MM.1S (cell line): ENCODE measurements around the gene PZP.
"Not testable (repeated sequence)": the region's sequence is repeated elsewhere in the genome, so short reads cannot be mapped to it uniquely, and the experiment has no call there.

Experiments used
- DNase-seq: peaks from one replicate; pipeline ENCODE4 v3.0.0-alpha.2; 2015
- H2AFZ ChIP-seq: fragments of 300-600 bp; sonication (generic); 2 replicates; pipeline ENCODE4 v1.6.0; 2016; ENCODE audit warnings: antibody characterized with exemption, low read length
- H3F3A ChIP-seq: fragments of 300-600 bp; sonication (generic); 2 replicates; pipeline ENCODE4 v1.6.1; 2016; ENCODE audit warnings: mild to moderate bottlenecking, antibody characterized with exemption, low read length, moderate library complexity, mixed read lengths; ENCODE audit not compliant: insufficient read depth
- H3K27ac ChIP-seq: fragments of 300-600 bp; sonication (generic); 2 replicates; pipeline ENCODE4 v1.5.1; 2016; ENCODE audit warnings: mild to moderate bottlenecking, low read length
- H3K27me3 ChIP-seq: fragments of 300-600 bp; sonication (generic); replicated peaks from 2 replicates; pipeline ENCODE4 v1.6.0; 2016; ENCODE audit warnings: low read length; ENCODE audit not compliant: insufficient read depth
- H3K36me3 ChIP-seq: fragments of 300-600 bp; sonication (generic); replicated peaks from 2 replicates; pipeline ENCODE4 v1.6.1; 2016; ENCODE audit warnings: mild to moderate bottlenecking, low read length, mixed read lengths; ENCODE audit not compliant: insufficient read depth
- H3K4me1 ChIP-seq: fragments of 300-600 bp; sonication (generic); 2 replicates; pipeline ENCODE4 v1.6.1; 2016; ENCODE audit warnings: low read length, mixed read lengths
- H3K4me2 ChIP-seq: fragments of 300-600 bp; sonication (generic); 2 replicates; pipeline ENCODE4 v1.6.0; 2016; ENCODE audit warnings: low read depth, low read length
- H3K4me3 ChIP-seq: fragments of 300-600 bp; sonication (generic); 2 replicates; pipeline ENCODE4 v1.5.1; 2016; ENCODE audit warnings: low read length, mixed read lengths
- H3K79me2 ChIP-seq: fragments of 300-600 bp; sonication (generic); 2 replicates; pipeline ENCODE4 v1.6.1; 2016; ENCODE audit warnings: mixed run types, low read length, mixed read lengths
- H3K9ac ChIP-seq: fragments of 300-600 bp; sonication (generic); 2 replicates; pipeline ENCODE4 v1.6.1; 2016; ENCODE audit warnings: low read length, mixed read lengths
- H3K9me2 ChIP-seq: fragments of 300-600 bp; sonication (generic); replicated peaks from 2 replicates; pipeline ENCODE4 v1.6.1; 2016; ENCODE audit warnings: mild to moderate bottlenecking, low read length, mixed read lengths; ENCODE audit not compliant: insufficient read depth
- H3K9me3 ChIP-seq: fragments of 300-600 bp; sonication (generic); replicated peaks from 2 replicates; pipeline ENCODE4 v1.6.1; 2016; ENCODE audit warnings: mild to moderate bottlenecking, low read length, mixed read lengths; ENCODE audit not compliant: insufficient read depth
- H4K20me1 ChIP-seq: fragments of 300-600 bp; sonication (generic); 2 replicates; pipeline ENCODE4 v1.6.1; 2016; ENCODE audit warnings: mild to moderate bottlenecking, low read length, moderate library complexity, mixed read lengths; ENCODE audit not compliant: insufficient read depth
- CTCF ChIP-seq: fragments of 300-600 bp; sonication (generic); IDR thresholded peaks from 2 replicates; pipeline ENCODE4 v1.5.1; 2016; ENCODE audit warnings: antibody characterized with exemption, low read length, mixed read lengths
- EZH2 ChIP-seq: fragments of 300-600 bp; sonication (generic); optimal IDR thresholded peaks from 2 replicates; pipeline ENCODE3; 2017; ENCODE audit warnings: low read depth, mild to moderate bottlenecking, antibody characterized with exemption, low read length, mixed read lengths
- EZH2phosphoT487 ChIP-seq: fragments of 300-600 bp; sonication (generic); IDR thresholded peaks from 2 replicates; pipeline ENCODE4 v1.6.1; 2018; ENCODE audit warnings: antibody characterized with exemption, low read length

PZP gene

GRCh38 chr12:9221483-9221882 lies 13.3 kb upstream of the PZP start:
- Histone ChIP-seq H2AFZ (no peak overlapping the region), H3K27me3 (no peaks in the 10 kb centered on the region), H3F3A (no peaks in the 10 kb centered on the region), H3K27ac (no peak overlapping the region), H3K9ac (no peak overlapping the region), H3K79me2 (no peaks in the 10 kb centered on the region), H3K36me3 (no peaks in the 10 kb centered on the region), H3K4me1 (no peaks in the 10 kb centered on the region), H3K4me3 (no peak overlapping the region), H3K9me2 (no peaks in the 10 kb centered on the region), H3K4me2 (no peak overlapping the region), H4K20me1 (no peaks in the 10 kb centered on the region), H3K9me3 (no peaks in the 10 kb centered on the region)
- DNase-seq, result no peak
- TF ChIP-seq EZH2phosphoT487 (no peak), EZH2 (no peak), CTCF (no peak)

DNA sequence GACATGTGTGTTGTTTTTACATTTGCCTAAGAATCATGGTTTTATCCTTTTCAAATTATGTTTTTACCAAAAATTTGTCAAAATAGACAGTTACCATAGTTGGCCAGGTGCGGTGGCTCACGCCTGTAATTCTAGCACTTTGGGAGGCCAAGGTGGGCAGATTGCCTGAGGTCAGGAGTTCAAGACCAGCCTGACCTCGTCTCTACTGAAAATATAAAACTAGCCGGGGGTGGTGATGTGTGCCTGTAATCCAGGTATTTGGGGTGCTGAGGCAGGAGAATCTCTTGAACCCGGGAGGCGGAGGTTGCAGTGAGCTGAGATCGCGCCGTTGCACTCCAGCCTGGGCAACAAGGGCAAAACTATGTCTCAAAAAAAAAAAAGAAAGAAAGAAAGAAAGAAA lies 12.8 kb upstream of the PZP start:
- not testable (repeated sequence) for H3K4me1 ChIP-seq, H3K27ac ChIP-seq, DNase-seq, H3F3A ChIP-seq, H3K79me2 ChIP-seq, H3K36me3 ChIP-seq, H3K9me3 ChIP-seq, H3K9me2 ChIP-seq, H2AFZ ChIP-seq, H3K27me3 ChIP-seq, H3K4me3 ChIP-seq, H3K4me2 ChIP-seq, H4K20me1 ChIP-seq, H3K9ac ChIP-seq

DNA sequence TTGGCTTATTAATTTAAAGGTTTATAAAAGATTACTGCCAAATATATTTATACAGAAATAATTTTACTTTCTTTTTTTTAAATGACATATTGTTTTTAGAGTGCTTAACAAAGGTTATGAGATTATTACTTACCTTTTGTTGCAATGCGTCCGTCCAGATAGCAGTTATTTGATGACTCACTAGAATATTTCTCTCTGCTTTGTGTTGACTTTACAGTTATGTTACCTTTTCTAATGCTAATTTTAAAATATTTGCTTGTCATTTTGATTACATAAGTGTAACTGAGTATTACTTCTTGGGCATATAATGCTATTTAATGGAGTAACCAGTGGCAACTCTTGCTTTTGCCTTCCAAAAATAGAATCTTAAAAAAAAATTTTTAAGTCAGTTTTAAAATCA lies 6.3 kb upstream of the PZP start:
- no peak overlapping the region for H3K9ac ChIP-seq
- H2AFZ ChIP-seq, result no peak overlapping the region
- no peak for TF ChIP-seq CTCF
- no peak for TF ChIP-seq EZH2
- no peak for TF ChIP-seq EZH2phosphoT487
- no peak overlapping the region for H3K27ac ChIP-seq
- no peaks in the 10 kb centered on the region for H3K9me3 ChIP-seq
- no peaks in the 10 kb centered on the region for H3K27me3 ChIP-seq
- no peaks in the 10 kb centered on the region for H3K9me2 ChIP-seq
- no peaks in the 10 kb centered on the region for H3F3A ChIP-seq
- H3K4me2 ChIP-seq, result no peak overlapping the region
- H3K4me3 ChIP-seq, result no peak overlapping the region
- H3K4me1 ChIP-seq, result no peaks in the 10 kb centered on the region
- H3K79me2 ChIP-seq, result no peaks in the 10 kb centered on the region
- DNase-seq, result no peak
- no peaks in the 10 kb centered on the region for H3K36me3 ChIP-seq
- no peaks in the 10 kb centered on the region for H4K20me1 ChIP-seq

DNA sequence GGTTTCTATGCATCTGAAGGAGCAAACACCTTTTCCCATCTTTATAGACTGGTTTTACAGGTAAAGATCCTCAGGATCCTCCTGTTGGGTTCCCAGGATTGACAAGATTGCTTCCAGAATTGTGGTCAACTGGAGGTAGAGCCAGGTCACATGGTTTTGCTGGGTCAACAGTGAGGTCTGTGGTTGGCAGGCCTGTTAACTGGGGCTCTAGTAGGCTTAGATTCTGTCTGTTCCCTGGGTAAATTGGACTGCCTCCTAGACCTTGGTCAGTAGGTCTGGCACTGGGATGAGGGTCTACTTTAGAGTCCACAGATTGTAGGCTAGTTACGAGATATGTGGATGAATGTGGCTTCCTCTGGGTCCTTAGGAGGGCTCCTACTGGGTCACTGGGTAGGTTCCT lies 3.5 kb upstream of the PZP start:
- Histone ChIP-seq H4K20me1 (no peaks in the 10 kb centered on the region), H3K27ac (no peak overlapping the region), H3F3A (no peaks in the 10 kb centered on the region), H3K4me2 (no peak overlapping the region), H3K79me2 (no peaks in the 10 kb centered on the region), H3K9me2 (no peaks in the 10 kb centered on the region), H3K4me3 (no peak overlapping the region), H3K9me3 (no peaks in the 10 kb centered on the region), H3K9ac (no peak overlapping the region), H3K36me3 (no peaks in the 10 kb centered on the region), H2AFZ (no peak overlapping the region), H3K4me1 (no peaks in the 10 kb centered on the region), H3K27me3 (no peaks in the 10 kb centered on the region)
- no peak for DNase-seq
- no peak for TF ChIP-seq EZH2phosphoT487
- no peak for TF ChIP-seq CTCF
- TF ChIP-seq EZH2, result no peak
